GM12864 (cell line): Measurements from ENCODE around the gene ITPRIP.

ENCODE experiments used
- DNase-seq: peaks from one replicate; pipeline ENCODE4 v3.0.0-alpha.2; 2011; ENCODE audit warnings: low read depth
- H3K4me3 ChIP-seq: 2 replicates; pipeline ENCODE4 v1.5.1; 2011; ENCODE audit warnings: mild to moderate bottlenecking, low read depth, low read length, control low read depth
- CTCF ChIP-seq: IDR thresholded peaks from 2 replicates; pipeline ENCODE4 v1.5.1; 2011; ENCODE audit warnings: low read depth, mild to moderate bottlenecking, moderate library complexity, low read length, control low read depth, inconsistent platforms; ENCODE audit errors: missing control alignments

Gene ITPRIP

GRCh38 chr10:104327745-104328645 lies 10.3 kb downstream of the ITPRIP start:
- no peak overlapping the region for H3K4me3 ChIP-seq
- TF ChIP-seq CTCF, result no peak
- DNase-seq, result no peak

GRCh38 chr10:104326991-104327610 lies 11.2 kb downstream of the ITPRIP start:
- no peak for DNase-seq
- H3K4me3 ChIP-seq, result no peak overlapping the region
- TF ChIP-seq CTCF, result no peak

GRCh38 chr10:104325436-104326435 lies 12.5 kb downstream of the ITPRIP start:
- H3K4me3 ChIP-seq, result no peak overlapping the region
- no peak for TF ChIP-seq CTCF
- no peak for DNase-seq

GRCh38 chr10:104324931-104325330 lies 13.3 kb downstream of the ITPRIP start:
- no peak for DNase-seq
- H3K4me3 ChIP-seq, result no peak overlapping the region
- no peak for TF ChIP-seq CTCF

- no peak overlapping the region; the same call in none of the 2 replicates for H3K4me3 ChIP-seq
- no peak for DNase-seq
- TF ChIP-seq CTCF, result no peak
Measured at GRCh38 chr10:104324221-104324686, 14.0 kb downstream of the ITPRIP start.

- no peak for TF ChIP-seq CTCF
- no peak for DNase-seq
- H3K4me3 ChIP-seq, result no peak overlapping the region
Measured at GRCh38 chr10:104323760-104324201, 14.5 kb downstream of the ITPRIP start.
